ENCODE measurements around the gene MON2.
A peak's percentile ranks its signal among the peaks of the same experiment; 100 is the strongest.

MON2 gene

DNA sequence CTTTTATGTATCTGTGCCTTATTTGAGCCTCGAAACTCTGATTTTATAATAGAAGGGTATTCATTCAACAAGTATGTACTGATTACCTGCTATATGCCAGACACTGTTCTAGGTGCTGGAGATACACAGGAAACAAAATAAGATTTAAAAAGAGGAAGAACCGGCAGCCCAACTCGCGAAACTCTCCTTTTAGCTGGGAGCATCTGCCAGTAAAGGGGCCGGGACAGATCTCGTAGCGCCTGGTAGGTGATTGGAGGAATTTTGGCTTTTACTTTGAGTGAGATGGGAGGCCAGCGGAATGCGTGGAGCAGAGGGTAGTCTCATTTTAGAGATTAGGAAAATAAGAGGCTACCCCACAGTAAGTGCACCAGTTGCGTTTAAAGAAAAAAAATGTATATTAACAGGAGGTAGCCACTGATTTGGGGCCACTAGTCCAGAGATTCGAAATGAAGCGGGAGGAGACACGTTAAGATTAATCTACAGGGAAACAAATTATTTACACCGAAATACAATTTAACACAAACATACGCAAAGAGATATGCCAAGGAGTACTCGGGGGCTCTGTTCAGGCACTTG is 520 bp upstream of the MON2 start:
- H3K27ac ChIP-seq = peak overlapping the region; percentile 75
- TF ChIP-seq ZFX (IDR thresholded peaks at IDR 0.05; ENCODE audit: borderline replicate concordance) = no peak
- TF ChIP-seq, protein P1, sequence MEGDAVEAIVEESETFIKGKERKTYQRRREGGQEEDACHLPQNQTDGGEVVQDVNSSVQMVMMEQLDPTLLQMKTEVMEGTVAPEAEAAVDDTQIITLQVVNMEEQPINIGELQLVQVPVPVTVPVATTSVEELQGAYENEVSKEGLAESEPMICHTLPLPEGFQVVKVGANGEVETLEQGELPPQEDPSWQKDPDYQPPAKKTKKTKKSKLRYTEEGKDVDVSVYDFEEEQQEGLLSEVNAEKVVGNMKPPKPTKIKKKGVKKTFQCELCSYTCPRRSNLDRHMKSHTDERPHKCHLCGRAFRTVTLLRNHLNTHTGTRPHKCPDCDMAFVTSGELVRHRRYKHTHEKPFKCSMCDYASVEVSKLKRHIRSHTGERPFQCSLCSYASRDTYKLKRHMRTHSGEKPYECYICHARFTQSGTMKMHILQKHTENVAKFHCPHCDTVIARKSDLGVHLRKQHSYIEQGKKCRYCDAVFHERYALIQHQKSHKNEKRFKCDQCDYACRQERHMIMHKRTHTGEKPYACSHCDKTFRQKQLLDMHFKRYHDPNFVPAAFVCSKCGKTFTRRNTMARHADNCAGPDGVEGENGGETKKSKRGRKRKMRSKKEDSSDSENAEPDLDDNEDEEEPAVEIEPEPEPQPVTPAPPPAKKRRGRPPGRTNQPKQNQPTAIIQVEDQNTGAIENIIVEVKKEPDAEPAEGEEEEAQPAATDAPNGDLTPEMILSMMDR (IDR thresholded peaks at IDR 0.05) = no peak

GRCh38 chr12:62468397-62468796 is 1.8 kb downstream of the MON2 start:
- no peak for TF ChIP-seq ZFX (IDR thresholded peaks at IDR 0.05; ENCODE audit: borderline replicate concordance)
- TF ChIP-seq, protein P1 (IDR thresholded peaks at IDR 0.05) = no peak
- no peak overlapping the region for H3K27ac ChIP-seq

DNA sequence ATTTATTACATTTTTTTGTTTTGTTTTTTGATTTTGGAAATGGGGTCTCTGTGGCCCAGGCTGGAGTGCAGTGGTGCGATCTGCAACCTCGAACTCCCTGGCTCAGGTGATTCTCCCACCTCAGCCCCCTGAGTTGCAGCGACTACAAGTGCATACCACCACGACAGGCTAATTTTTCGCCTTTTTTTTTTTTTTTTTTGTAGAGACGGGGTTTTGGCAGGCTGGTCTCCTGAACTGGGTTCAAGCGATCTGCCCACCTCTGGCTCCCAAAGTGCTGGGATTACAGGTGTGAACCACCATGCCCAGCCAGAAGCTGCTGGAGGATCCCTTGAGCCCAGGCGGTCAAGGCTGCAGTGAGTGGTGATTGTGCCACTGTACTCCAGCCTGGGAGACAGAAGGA is 2.3 kb downstream of the MON2 start:
- H3K27ac ChIP-seq = no peak overlapping the region
- no peak for TF ChIP-seq ZFX (IDR thresholded peaks at IDR 0.05; ENCODE audit: borderline replicate concordance)
- TF ChIP-seq, protein P1 (IDR thresholded peaks at IDR 0.05) = no peak

- TF ChIP-seq ZFX (IDR thresholded peaks at IDR 0.05; ENCODE audit: borderline replicate concordance) = no peak
- TF ChIP-seq, protein P1 (IDR thresholded peaks at IDR 0.05) = no peak
- no peak overlapping the region for H3K27ac ChIP-seq
Measured at GRCh38 chr12:62469704-62470103, 3.1 kb downstream of the MON2 start.

GRCh38 chr12:62471734-62472133 is 5.1 kb downstream of the MON2 start:
- no peak overlapping the region for H3K27ac ChIP-seq
- TF ChIP-seq ZFX (IDR thresholded peaks at IDR 0.05; ENCODE audit: borderline replicate concordance) = no peak
- TF ChIP-seq, protein P1 (IDR thresholded peaks at IDR 0.05) = no peak

DNA sequence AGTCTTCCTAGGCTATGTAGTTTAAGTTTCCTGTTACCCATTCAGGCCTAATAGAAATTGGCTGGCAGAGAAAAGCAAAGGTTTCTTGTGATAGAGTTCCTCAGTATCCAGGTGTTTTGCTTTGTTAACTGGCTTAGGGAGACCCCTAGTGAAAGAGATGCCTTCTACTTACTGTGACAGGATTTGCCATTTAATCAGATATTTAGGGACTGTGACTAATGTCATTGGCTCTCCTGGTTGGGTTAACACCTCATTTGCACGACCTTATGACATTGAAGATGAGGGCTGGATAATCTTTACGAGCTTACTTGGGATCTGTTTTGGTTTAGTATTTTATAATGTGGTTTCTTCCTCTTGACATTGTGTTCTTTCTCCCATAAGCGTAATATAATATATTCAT is 5.8 kb downstream of the MON2 start:
- TF ChIP-seq, protein P1 (IDR thresholded peaks at IDR 0.05) = no peak
- no peak for TF ChIP-seq ZFX (IDR thresholded peaks at IDR 0.05; ENCODE audit: borderline replicate concordance)
- H3K27ac ChIP-seq = no peak overlapping the region

- TF ChIP-seq ZFX (IDR thresholded peaks at IDR 0.05; ENCODE audit: borderline replicate concordance) = no peak
- TF ChIP-seq, protein P1 (IDR thresholded peaks at IDR 0.05) = no peak
- no peak overlapping the region for H3K27ac ChIP-seq
Measured at GRCh38 chr12:62481843-62482540, 15.4 kb downstream of the MON2 start.
